GM18508 (cell line): ENCODE measurements around the gene HS6ST3.

Source experiments
- ATAC-seq: cut with Tn5 transposase; IDR thresholded peaks from one replicate; pipeline ENCODE4 v1.9.1; 2021; ENCODE audit warnings: moderate number of reproducible peaks; ENCODE audit not compliant: insufficient read depth, unreplicated experiment

Gene HS6ST3

GRCh38 chr13:96421314-96421713 is 331.4 kb downstream of the HS6ST3 start:
- no peak for ATAC-seq

- ATAC-seq = no peak
Observed at GRCh38 chr13:96422002-96422401, 332.1 kb downstream of the HS6ST3 start.

GRCh38 chr13:96426167-96426566 is 336.3 kb downstream of the HS6ST3 start:
- ATAC-seq = no peak

- ATAC-seq = no peak
Observed at GRCh38 chr13:96428911-96429310, 339.0 kb downstream of the HS6ST3 start.

- no peak for ATAC-seq
Observed at GRCh38 chr13:96431044-96431581, 341.2 kb downstream of the HS6ST3 start.

- no peak for ATAC-seq
Observed at GRCh38 chr13:96444676-96445075, 354.8 kb downstream of the HS6ST3 start.

GRCh38 chr13:96449920-96450319 is 360.0 kb downstream of the HS6ST3 start:
- ATAC-seq = no peak

GRCh38 chr13:96450326-96451020 is 360.6 kb downstream of the HS6ST3 start:
- no peak for ATAC-seq

- no peak for ATAC-seq
Observed at GRCh38 chr13:96454466-96454865, 364.6 kb downstream of the HS6ST3 start.

- no peak for ATAC-seq
Observed at GRCh38 chr13:96460609-96461008, 370.7 kb downstream of the HS6ST3 start.

- ATAC-seq = no peak
Observed at GRCh38 chr13:96473526-96474180, 383.7 kb downstream of the HS6ST3 start.

- no peak for ATAC-seq
Observed at GRCh38 chr13:96474181-96474557, 384.3 kb downstream of the HS6ST3 start.

GRCh38 chr13:96475103-96475502 is 385.2 kb downstream of the HS6ST3 start:
- ATAC-seq = no peak

GRCh38 chr13:96481482-96481881 is 391.6 kb downstream of the HS6ST3 start:
- ATAC-seq = no peak

- ATAC-seq = no peak
Observed at GRCh38 chr13:96490496-96490989, 400.6 kb downstream of the HS6ST3 start.

GRCh38 chr13:96491103-96491502 is 401.2 kb downstream of the HS6ST3 start:
- no peak for ATAC-seq

GRCh38 chr13:96492766-96493165 is 402.9 kb downstream of the HS6ST3 start:
- ATAC-seq = no peak

GRCh38 chr13:96499656-96500055 is 409.7 kb downstream of the HS6ST3 start:
- ATAC-seq = no peak

- no peak for ATAC-seq
Observed at GRCh38 chr13:96500953-96501352, 411.0 kb downstream of the HS6ST3 start.

GRCh38 chr13:96503481-96503880 is 413.6 kb downstream of the HS6ST3 start:
- no peak for ATAC-seq

GRCh38 chr13:96511587-96511986 is 421.7 kb downstream of the HS6ST3 start:
- ATAC-seq = no peak

GRCh38 chr13:96519380-96519779 is 429.5 kb downstream of the HS6ST3 start:
- ATAC-seq = no peak
